ENCODE results near the gene SPRR4.

DNA sequence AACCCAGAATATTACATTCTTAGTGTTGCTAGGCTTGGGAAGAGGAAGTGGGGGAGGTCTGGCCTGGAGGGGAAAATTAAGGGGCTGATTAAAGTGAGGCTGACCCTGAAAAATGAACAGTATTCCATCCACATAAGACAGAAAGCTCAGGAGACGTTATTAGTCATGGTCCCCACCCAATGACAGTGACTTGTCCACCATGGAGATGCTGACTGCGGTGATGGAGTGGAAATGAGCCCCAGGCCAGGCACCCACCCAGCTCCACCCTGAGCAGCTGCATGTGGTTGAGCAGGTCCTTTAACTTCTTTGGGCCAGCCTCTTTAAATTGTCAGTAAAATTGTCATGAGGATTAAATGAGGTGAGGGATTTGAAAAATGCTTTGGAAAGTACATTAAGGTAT, 1.4 kb upstream of the SPRR4 start:
- TF ChIP-seq, protein P1, sequence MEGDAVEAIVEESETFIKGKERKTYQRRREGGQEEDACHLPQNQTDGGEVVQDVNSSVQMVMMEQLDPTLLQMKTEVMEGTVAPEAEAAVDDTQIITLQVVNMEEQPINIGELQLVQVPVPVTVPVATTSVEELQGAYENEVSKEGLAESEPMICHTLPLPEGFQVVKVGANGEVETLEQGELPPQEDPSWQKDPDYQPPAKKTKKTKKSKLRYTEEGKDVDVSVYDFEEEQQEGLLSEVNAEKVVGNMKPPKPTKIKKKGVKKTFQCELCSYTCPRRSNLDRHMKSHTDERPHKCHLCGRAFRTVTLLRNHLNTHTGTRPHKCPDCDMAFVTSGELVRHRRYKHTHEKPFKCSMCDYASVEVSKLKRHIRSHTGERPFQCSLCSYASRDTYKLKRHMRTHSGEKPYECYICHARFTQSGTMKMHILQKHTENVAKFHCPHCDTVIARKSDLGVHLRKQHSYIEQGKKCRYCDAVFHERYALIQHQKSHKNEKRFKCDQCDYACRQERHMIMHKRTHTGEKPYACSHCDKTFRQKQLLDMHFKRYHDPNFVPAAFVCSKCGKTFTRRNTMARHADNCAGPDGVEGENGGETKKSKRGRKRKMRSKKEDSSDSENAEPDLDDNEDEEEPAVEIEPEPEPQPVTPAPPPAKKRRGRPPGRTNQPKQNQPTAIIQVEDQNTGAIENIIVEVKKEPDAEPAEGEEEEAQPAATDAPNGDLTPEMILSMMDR (IDR thresholded peaks at IDR 0.05): no peak
- no peak for TF ChIP-seq EZH2 (IDR thresholded peaks at IDR 0.05; ENCODE audit: borderline replicate concordance, insufficient read depth, low read depth, low read length, poor library complexity, severe bottlenecking)

Measured in B cell (primary cell).